H1 (cell line): Measurements from ENCODE around the gene PRDM15. TPM values are rescaled to one million over a fixed set of nuclear protein-coding genes. Genes with fewer than 3 reads are reported as not detected.
A peak's percentile ranks its signal among the peaks of the same experiment; 100 is the strongest.

Source experiments
- CTCF ChIA-PET: fragments of 300-600 bp; sonication (Branson Sonifier 250); formaldehyde crosslinking; loops from one replicate; lab custom pipeline; 2021; ENCODE audit not compliant: partially characterized antibody; lab: Charles Lee
- POLR2A ChIA-PET: fragments of 300-600 bp; sonication (Branson Sonifier 250); formaldehyde crosslinking; loops from one replicate; lab custom pipeline; 2021; ENCODE audit warnings: inconsistent platforms; ENCODE audit not compliant: partially characterized antibody; lab: Charles Lee
- DNase-seq, 2 experiments: peaks; one replicate each; pipeline versions ENCODE4 v3.0.0 to v3.0.0-alpha.2; 2010 to 2022; ENCODE audit warnings: low spot score in 2 of 2, low read depth in 1 of 2, mixed read lengths in 1 of 2
- FAIRE-seq: peaks from 2 replicates; lab custom pipeline; 2011; peaks lifted over from hg19 to GRCh38; lab: Jason Lieb, UNC
- H2AFZ ChIP-seq: 2 replicates; pipeline ENCODE4 v1.8.1; 2012; ENCODE audit warnings: low read length, inconsistent platforms
- H2AK5ac ChIP-seq: 2 replicates; pipeline ENCODE4 v1.6.1; 2013; ENCODE audit warnings: low read depth, low read length
- H2BK120ac ChIP-seq: replicated peaks from 2 replicates; pipeline ENCODE3; 2013; ENCODE audit warnings: low read depth, low read length, inconsistent platforms
- H2BK12ac ChIP-seq: 2 replicates; pipeline ENCODE4 v1.6.1; 2013; ENCODE audit warnings: low read depth, low read length
- H2BK15ac ChIP-seq: 2 replicates; pipeline ENCODE4 v1.6.1; 2013; ENCODE audit warnings: low read length
- H2BK20ac ChIP-seq: 2 replicates; pipeline ENCODE4 v1.6.1; 2013; ENCODE audit warnings: low read length
- H2BK5ac ChIP-seq: 2 replicates; pipeline ENCODE4 v1.6.1; 2013; ENCODE audit warnings: low read depth, low read length
- H3K14ac ChIP-seq: 2 replicates; pipeline ENCODE4 v1.6.1; 2013; ENCODE audit warnings: inconsistent platforms; ENCODE audit not compliant: insufficient read length
- H3K18ac ChIP-seq: 2 replicates; pipeline ENCODE4 v1.6.1; 2013; ENCODE audit warnings: low read length; ENCODE audit errors: extremely low read depth
- H3K23ac ChIP-seq: 2 replicates; pipeline ENCODE4 v1.6.1; 2013; ENCODE audit warnings: inconsistent platforms; ENCODE audit not compliant: insufficient read length
- H3K23me2 ChIP-seq: 2 replicates; pipeline ENCODE4 v1.6.1; 2013; ENCODE audit warnings: low read depth, low read length
- H3K27ac ChIP-seq: 2 replicates; pipeline ENCODE4 v1.6.1; 2011; ENCODE audit warnings: low read depth, low read length, inconsistent platforms
- H3K27me3 ChIP-seq, 4 experiments: replicated peaks in 1 of 4; 1 replicate in 1 of 4; 2 replicates in 3 of 4; pipeline versions ENCODE4 v1.6.1 to v1.8.1; 2011 to 2013; ENCODE audit warnings: low read length in 3 of 4, mild to moderate bottlenecking in 3 of 4, inconsistent platforms in 2 of 4, mixed read lengths in 2 of 4, moderate library complexity in 1 of 4; ENCODE audit not compliant: control insufficient read depth in 3 of 4, insufficient read depth in 3 of 4; ENCODE audit errors: extremely low read depth in 1 of 4
- H3K36me3 ChIP-seq, 4 experiments: 2 replicates each; pipeline versions ENCODE4 v1.6.1 to v1.8.1; 2011 to 2013; ENCODE audit warnings: mild to moderate bottlenecking in 4 of 4, low read length in 3 of 4, moderate library complexity in 2 of 4, control low read depth in 1 of 4, inconsistent platforms in 1 of 4; ENCODE audit not compliant: insufficient read depth in 4 of 4, control insufficient read depth in 2 of 4
- H3K4ac ChIP-seq: replicated peaks from 2 replicates; pipeline ENCODE3; 2013; ENCODE audit warnings: low read length, low read depth, mixed read lengths, inconsistent platforms; ENCODE audit not compliant: insufficient read length
- H3K4me1 ChIP-seq, 4 experiments: replicated peaks in 1 of 4; 1 replicate in 1 of 4; 2 replicates in 3 of 4; pipeline versions ENCODE4 v1.6.1 to v1.8.1; 2011 to 2013; ENCODE audit warnings: low read length in 3 of 4, inconsistent platforms in 2 of 4, mixed read lengths in 1 of 4; ENCODE audit not compliant: insufficient read depth in 4 of 4, control insufficient read depth in 3 of 4
- H3K4me2 ChIP-seq, 2 experiments: 2 replicates each; pipeline versions ENCODE4 v1.6.1 to v1.8.1; 2011 to 2013; ENCODE audit warnings: low read depth in 2 of 2, low read length in 2 of 2, control low read depth in 1 of 2, inconsistent platforms in 1 of 2, mild to moderate bottlenecking in 1 of 2; ENCODE audit not compliant: insufficient read depth in 1 of 2
- H3K4me3 ChIP-seq, 4 experiments: fragments of 200-600, 300-600 bp in 1 of 4; sonication (generic), shearing (Covaris generic), sonication (Bioruptor Twin) in 1 of 4; 2 replicates each; pipeline versions ENCODE4 v1.5.1 to v1.8.1; 2011 to 2016; ENCODE audit warnings: low read length in 4 of 4, low read depth in 3 of 4, control low read depth in 2 of 4, inconsistent platforms in 2 of 4, mild to moderate bottlenecking in 2 of 4, mixed read lengths in 1 of 4, moderate library complexity in 1 of 4; ENCODE audit not compliant: insufficient read depth in 2 of 4; ENCODE audit errors: extremely low read depth in 1 of 4
- H3K56ac ChIP-seq: replicated peaks from 2 replicates; pipeline ENCODE3; 2013; ENCODE audit warnings: low read depth, mild to moderate bottlenecking, mixed read lengths, low read length, inconsistent platforms; ENCODE audit not compliant: insufficient read length
- H3K79me1 ChIP-seq: 2 replicates; pipeline ENCODE4 v1.6.1; 2013; ENCODE audit warnings: low read depth, low read length, control low read depth
- H3K79me2 ChIP-seq, 2 experiments: 2 replicates each; pipeline versions ENCODE4 v1.6.1 to v1.8.1; 2012 to 2013; ENCODE audit warnings: low read length in 2 of 2, mild to moderate bottlenecking in 2 of 2, inconsistent platforms in 1 of 2; ENCODE audit not compliant: insufficient read depth in 2 of 2, control insufficient read depth in 1 of 2
- H3K9ac ChIP-seq, 4 experiments: replicated peaks in 1 of 4; 1 replicate in 1 of 4; 2 replicates in 3 of 4; pipeline versions ENCODE4 v1.6.1 to v1.8.1; 2011 to 2013; ENCODE audit warnings: low read depth in 3 of 4, low read length in 3 of 4, control low read depth in 2 of 4, mild to moderate bottlenecking in 2 of 4, moderate library complexity in 2 of 4, inconsistent platforms in 1 of 4; ENCODE audit errors: extremely low read depth in 1 of 4
- H3K9me3 ChIP-seq, 2 experiments: 2 replicates each; pipeline versions ENCODE4 v1.6.1 to v1.8.1; 2012 to 2013; ENCODE audit warnings: mild to moderate bottlenecking in 2 of 2, moderate library complexity in 2 of 2, control low read depth in 1 of 2, inconsistent platforms in 1 of 2, low read depth in 1 of 2, low read length in 1 of 2, mixed read lengths in 1 of 2; ENCODE audit not compliant: insufficient read depth in 2 of 2
- H4K20me1 ChIP-seq, 2 experiments: replicated peaks in 1 of 2; 2 replicates each; pipeline versions ENCODE3 to v1.8.1; 2011 to 2013; ENCODE audit warnings: inconsistent platforms in 2 of 2, low read length in 2 of 2, mild to moderate bottlenecking in 1 of 2; ENCODE audit not compliant: insufficient read depth in 2 of 2, control insufficient read depth in 1 of 2
- H4K5ac ChIP-seq: 2 replicates; pipeline ENCODE4 v1.6.1; 2013; ENCODE audit warnings: low read length, low read depth, mixed read lengths, inconsistent platforms; ENCODE audit not compliant: insufficient read length
- H4K8ac ChIP-seq: 2 replicates; pipeline ENCODE4 v1.8.0; 2013; ENCODE audit warnings: mild to moderate bottlenecking, moderate library complexity, low read length, inconsistent platforms; ENCODE audit not compliant: insufficient read depth; ENCODE audit errors: extremely low read depth
- H4K91ac ChIP-seq: replicated peaks from 2 replicates; pipeline ENCODE3; 2013; ENCODE audit warnings: low read length, mixed read lengths, inconsistent platforms; ENCODE audit not compliant: insufficient read length
- BCL11A ChIP-seq, 2 experiments: IDR thresholded peaks; one replicate each; pipeline ENCODE4 v1.6.1; 2011; ENCODE audit warnings: low read depth in 2 of 2, low read length in 2 of 2, mild to moderate bottlenecking in 2 of 2
- BRCA1 ChIP-seq: IDR thresholded peaks from 2 replicates; pipeline ENCODE4 v1.6.1; 2012; ENCODE audit warnings: low read depth, low read length, improper control_type of control experiment
- CTCF ChIP-seq, 3 experiments: IDR thresholded peaks; 1 replicate in 2 of 3; 2 replicates in 1 of 3; pipeline versions ENCODE4 v1.5.1 to v1.6.1; 2011; ENCODE audit warnings: low read length in 3 of 3, mild to moderate bottlenecking in 3 of 3, inconsistent platforms in 2 of 3, low read depth in 1 of 3, moderate library complexity in 1 of 3; ENCODE audit not compliant: insufficient read depth in 1 of 3; ENCODE audit errors: control extremely low read depth in 1 of 3
- KDM4A ChIP-seq: IDR thresholded peaks from one replicate; pipeline ENCODE4 v1.7.1; 2012; ENCODE audit warnings: low read depth, mild to moderate bottlenecking, moderate library complexity, low read length, inconsistent platforms; ENCODE audit not compliant: severe bottlenecking
- KDM5A ChIP-seq: fragments of 200-600 bp; IDR thresholded peaks from 2 replicates; pipeline ENCODE4 v1.7.1; 2012; ENCODE audit warnings: mild to moderate bottlenecking, low read length, inconsistent platforms, mixed read lengths
- NRF1 ChIP-seq: IDR thresholded peaks from 2 replicates; pipeline ENCODE4 v1.6.1; 2011; ENCODE audit warnings: mild to moderate bottlenecking, low read depth, low read length, improper control_type of control experiment
- RAD21 ChIP-seq, 2 experiments: IDR thresholded peaks in 1 of 2; conservative IDR thresholded peaks in 1 of 2; 2 replicates each; pipeline ENCODE4 v1.6.1; 2011; ENCODE audit warnings: low read depth in 2 of 2, low read length in 2 of 2, improper control_type of control experiment in 1 of 2, inconsistent platforms in 1 of 2, mild to moderate bottlenecking in 1 of 2, moderate library complexity in 1 of 2
- SAP30 ChIP-seq: fragments of 300-600 bp; sonication (generic); IDR thresholded peaks from 2 replicates; pipeline ENCODE4 v1.7.1; 2012; ENCODE audit warnings: low read length, moderate library complexity, mild to moderate bottlenecking, inconsistent platforms; ENCODE audit not compliant: insufficient read depth, insufficient replicate concordance
- TEAD4 ChIP-seq: IDR thresholded peaks from 2 replicates; pipeline ENCODE4 v1.6.1; 2012; ENCODE audit warnings: low read depth, low read length, inconsistent platforms, mixed read lengths
- WGBS, 2 experiments: shearing (Covaris generic) in 1 of 2; methylation state at CpG; one replicate each; pipeline versions ENCODE4 v1.1.6 to v1.1.7; 2013 to 2015; ENCODE audit warnings: low lambda C conversion rate in 2 of 2, mixed read lengths in 2 of 2, inconsistent platforms in 1 of 2, low coverage in 1 of 2, missing lambda C conversion rate in 1 of 2; ENCODE audit not compliant: insufficient replicate concordance in 2 of 2, insufficient coverage in 1 of 2, insufficient read length in 1 of 2; ENCODE audit errors: extremely low coverage in 1 of 2, missing lambda C conversion rate in 1 of 2; 5-methylcytosine and 5-hydroxymethylcytosine counted together
- polyA plus RNA-seq, 7 experiments: library from polyadenylated mRNA; depleted of rRNA in 3 of 7; stranded (reverse) in 5 of 7; unstranded in 2 of 7; fragments of >200 nt in 5 of 7; fragments of 200-250 nt in 2 of 7; gene quantifications; 1 replicate in 5 of 7; 2 replicates in 1 of 7; 4 replicates in 1 of 7; pipeline versions ENCODE4 v1.2.1 to v1.2.3, GENCODE V29; 2011 to 2013; ENCODE audit warnings: missing spikeins in 2 of 7, mixed read lengths in 2 of 7
- total RNA-seq: library from RNA; stranded (reverse); fragmentation: NEBNext Ultra II Directional; extraction: Animal tissue kit (Norgen Biotek cat#: 25700); gene quantifications from 2 replicates; pipeline ENCODE4 v1.2.1, GENCODE V29; 2021

PRDM15 gene
- total and polyA plus RNA-seq, 2 of the 8 experiments (the other 6 are each of a cell fraction or from before 2014, with no cell fraction given): 9.7 to 10.5 TPM

GRCh38 chr21:41885341-41886024, 6.3 kb upstream of the PRDM15 start:
- Histone ChIP-seq H2BK20ac (no peak overlapping the region), H3K56ac (no peak overlapping the region), H2BK15ac (no peak overlapping the region), H3K4me2 (peak overlapping the region in 1 of 2 experiments; percentile 5; a peak in 2 of 4 replicates), H2BK5ac (no peak overlapping the region), H4K8ac (no peak overlapping the region), H2BK120ac (no peak overlapping the region), H3K79me2 (no peaks in the 10 kb centered on the region), H2AFZ (no peak overlapping the region), H3K27me3 (no peaks in the 10 kb centered on the region), H2AK5ac (no peak overlapping the region), H4K20me1 (no peaks in the 10 kb centered on the region), H3K4ac (no peak overlapping the region), H3K4me1 (peaks cover 0 to 11% (median 4%) of the 10 kb centered on the region in 4 experiments; a peak in 4 of 7 replicates), H3K23me2 (no peaks in the 10 kb centered on the region), H3K9me3 (no peaks in the 10 kb centered on the region), H3K14ac (no peak overlapping the region), H3K18ac (no peak overlapping the region), H3K23ac (no peak overlapping the region), H3K9ac (0 out of 7 replicates have a peak overlapping the region, but pooled peaks of 1 of the 4 experiments have one; percentile 4), H3K4me3 (no peak overlapping the region), H2BK12ac (0 out of 2 replicates have a peak overlapping the region, but pooled peaks have one; percentile 9), H3K79me1 (no peaks in the 10 kb centered on the region), H3K36me3 (no peaks in the 10 kb centered on the region), H4K91ac (no peak overlapping the region), H4K5ac (no peak overlapping the region), H3K27ac (no peak overlapping the region)
- POLR2A ChIA-PET: interaction anchor here (1.8 kb wide), 1 partner anchor 10 kb away, joined by 5 read pairs; no protein-coding TSS in a partner anchor
- CTCF ChIA-PET: interaction anchor here (0.7 to 2.3 kb wide), 5 partner anchors 12 to 227 kb away, joined by 3 to 9 read pairs (median 3); no protein-coding TSS in a partner anchor
- WGBS, 2 experiments: 69% methylated on average over 21 of the region's 22 CpGs; no CpG with 5 or more reads in 1 of the 2 experiments
- DNase-seq (no peak), FAIRE-seq (no peak)
- TF ChIP-seq CTCF (IDR thresholded peaks at IDR 0.05; ENCODE audit: control extremely low read depth in 1 of 3, insufficient read depth in 1 of 3, low read depth in 1 of 3, low read length in 3 of 3) (peak in 2 of 3 experiments; percentile 6 to 16; a peak in 2 of 4 replicates), KDM5A (no peak), BRCA1 (no peak), TEAD4 (no peak), KDM4A (no peak), RAD21 (IDR thresholded peaks at IDR 0.05 in 1 of 2, conservative IDR thresholded peaks at IDR 0.05 in 1 of 2; ENCODE audit: low read depth in 2 of 2, low read length in 2 of 2) (peak; percentile 7 to 29; a peak in 3 of 4 replicates), NRF1 (no peak), SAP30 (no peak), BCL11A (IDR thresholded peaks at IDR 0.05; ENCODE audit: low read depth in 2 of 2, low read length in 2 of 2) (no peak)
